BE2C (cell line): Measurements from ENCODE around the gene P2RY13.

ENCODE experiments used
- DNase-seq: peaks from one replicate; pipeline ENCODE4 v3.0.0-alpha.2; 2020
- H3K27me3 ChIP-seq: fragments of 250-450 bp; sonication (Bioruptor Pico); 2 replicates; pipeline ENCODE4 v1.5.1; 2020; ENCODE audit warnings: mild to moderate bottlenecking
- H3K36me3 ChIP-seq: fragments of 250-450 bp; sonication (Bioruptor Pico); 2 replicates; pipeline ENCODE4 v1.5.1; 2020; ENCODE audit warnings: mild to moderate bottlenecking
- H3K4me1 ChIP-seq: fragments of 250-450 bp; sonication (Bioruptor Pico); 2 replicates; pipeline ENCODE4 v1.5.1; 2020
- H3K4me3 ChIP-seq: 2 replicates; pipeline ENCODE4 v1.5.1; 2011; ENCODE audit warnings: low read depth, low read length
- H3K9me3 ChIP-seq: fragments of 250-450 bp; sonication (Bioruptor Pico); 2 replicates; pipeline ENCODE4 v1.5.1; 2020
- TF ChIP-seq, protein P1 (sequence below): IDR thresholded peaks from 2 replicates; pipeline ENCODE4 v1.5.1; 2012; ENCODE audit warnings: mild to moderate bottlenecking, low read depth, low read length

The P2RY13 gene

DNA sequence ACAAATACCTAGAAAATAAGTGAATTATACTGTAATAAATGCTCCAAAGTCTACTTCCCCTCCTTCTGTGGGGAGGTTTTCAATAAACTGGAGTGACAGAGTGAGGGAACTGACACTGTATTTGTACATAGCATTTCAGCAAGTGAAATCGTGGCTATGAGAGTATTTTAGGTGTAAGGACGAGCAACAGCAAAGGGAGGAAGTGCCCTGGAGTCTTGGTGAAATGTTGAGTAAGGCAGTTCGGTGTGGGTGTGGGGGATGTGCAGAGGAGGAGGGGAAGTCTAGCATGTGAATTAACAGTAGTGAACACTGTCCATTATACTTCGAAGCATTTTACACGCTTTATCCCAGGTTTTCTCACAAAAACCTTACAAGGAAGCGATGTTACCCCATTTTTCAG, 18.1 kb upstream of the P2RY13 start:
- Histone ChIP-seq H3K9me3 (no peaks in the 10 kb centered on the region), H3K27me3 (no peaks in the 10 kb centered on the region), H3K36me3 (peaks cover 2% of the 10 kb centered on the region; the same call in 1 of the 2 replicates), H3K4me1 (no peaks in the 10 kb centered on the region), H3K4me3 (no peak overlapping the region)
- no peak for DNase-seq
- TF ChIP-seq, protein P1, sequence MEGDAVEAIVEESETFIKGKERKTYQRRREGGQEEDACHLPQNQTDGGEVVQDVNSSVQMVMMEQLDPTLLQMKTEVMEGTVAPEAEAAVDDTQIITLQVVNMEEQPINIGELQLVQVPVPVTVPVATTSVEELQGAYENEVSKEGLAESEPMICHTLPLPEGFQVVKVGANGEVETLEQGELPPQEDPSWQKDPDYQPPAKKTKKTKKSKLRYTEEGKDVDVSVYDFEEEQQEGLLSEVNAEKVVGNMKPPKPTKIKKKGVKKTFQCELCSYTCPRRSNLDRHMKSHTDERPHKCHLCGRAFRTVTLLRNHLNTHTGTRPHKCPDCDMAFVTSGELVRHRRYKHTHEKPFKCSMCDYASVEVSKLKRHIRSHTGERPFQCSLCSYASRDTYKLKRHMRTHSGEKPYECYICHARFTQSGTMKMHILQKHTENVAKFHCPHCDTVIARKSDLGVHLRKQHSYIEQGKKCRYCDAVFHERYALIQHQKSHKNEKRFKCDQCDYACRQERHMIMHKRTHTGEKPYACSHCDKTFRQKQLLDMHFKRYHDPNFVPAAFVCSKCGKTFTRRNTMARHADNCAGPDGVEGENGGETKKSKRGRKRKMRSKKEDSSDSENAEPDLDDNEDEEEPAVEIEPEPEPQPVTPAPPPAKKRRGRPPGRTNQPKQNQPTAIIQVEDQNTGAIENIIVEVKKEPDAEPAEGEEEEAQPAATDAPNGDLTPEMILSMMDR, result no peak

DNA sequence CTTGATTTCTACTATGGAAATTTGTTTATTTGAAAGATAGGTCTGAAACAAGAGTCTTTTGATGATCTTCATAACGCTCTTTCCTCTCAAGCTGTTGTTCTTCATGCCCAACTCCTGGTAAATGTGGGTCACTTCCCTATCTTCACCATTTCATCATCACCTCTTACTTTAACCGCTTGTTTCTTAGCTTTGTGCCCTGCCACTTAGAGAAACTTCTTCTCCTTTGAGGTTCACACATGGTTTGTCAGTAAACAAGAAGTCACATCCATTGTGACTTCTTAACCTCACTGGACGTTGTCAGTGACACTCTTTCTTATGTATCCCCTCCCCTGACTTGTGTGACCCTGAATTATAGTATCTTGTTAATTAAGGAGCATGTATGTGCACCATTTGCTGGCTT, 16.9 kb upstream of the P2RY13 start:
- no peak for DNase-seq
- no peaks in the 10 kb centered on the region for H3K9me3 ChIP-seq
- H3K36me3 ChIP-seq, result peaks cover 2% of the 10 kb centered on the region; the same call in 1 of the 2 replicates
- H3K27me3 ChIP-seq, result no peaks in the 10 kb centered on the region
- H3K4me3 ChIP-seq, result no peak overlapping the region
- TF ChIP-seq, protein P1, result no peak
- no peaks in the 10 kb centered on the region for H3K4me1 ChIP-seq

DNA sequence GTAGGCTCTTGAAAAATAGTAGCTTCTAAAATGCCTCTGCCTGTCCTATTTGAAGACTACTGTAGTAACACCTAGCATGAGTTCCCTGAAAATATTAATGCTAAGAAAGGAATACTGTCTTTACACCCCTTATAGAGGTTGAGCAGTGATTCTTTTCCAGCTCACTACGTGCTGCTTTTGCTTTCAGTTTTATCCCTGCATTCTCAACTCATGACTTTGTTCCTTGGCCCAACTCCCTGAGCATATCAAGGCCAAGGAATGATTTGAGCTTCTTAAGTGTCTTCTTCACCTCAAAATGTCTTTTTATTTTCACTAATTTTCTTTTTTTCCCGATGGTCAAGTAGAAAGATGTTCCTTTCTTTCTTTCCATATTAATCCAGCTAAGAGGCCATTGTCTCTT, 16.5 kb upstream of the P2RY13 start:
- TF ChIP-seq, protein P1, result no peak
- no peak overlapping the region for H3K4me3 ChIP-seq
- DNase-seq, result no peak
- H3K4me1 ChIP-seq, result peaks cover 2% of the 10 kb centered on the region
- H3K36me3 ChIP-seq, result no peaks in the 10 kb centered on the region
- H3K9me3 ChIP-seq, result no peaks in the 10 kb centered on the region
- no peaks in the 10 kb centered on the region for H3K27me3 ChIP-seq

DNA sequence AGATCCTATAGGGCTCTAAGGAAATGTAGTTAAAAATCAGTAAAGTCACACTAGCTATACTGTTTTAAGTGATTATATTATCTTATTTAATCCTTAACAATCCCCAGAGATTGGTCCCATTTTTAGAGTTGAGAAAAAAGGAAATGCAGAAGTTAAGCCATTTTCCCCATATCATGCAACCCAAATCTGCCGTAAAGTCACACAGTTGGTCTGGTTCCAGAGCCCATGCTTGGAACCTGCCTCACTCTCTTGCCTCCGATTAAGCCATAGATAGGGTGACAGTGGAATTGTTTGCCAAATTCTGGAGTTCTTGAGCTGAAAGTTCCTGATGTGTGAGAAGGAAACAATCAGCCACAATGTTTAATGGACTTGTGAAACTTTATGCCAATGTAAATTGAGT, 2.3 kb upstream of the P2RY13 start:
- Histone ChIP-seq H3K27me3 (no peaks in the 10 kb centered on the region), H3K9me3 (no peaks in the 10 kb centered on the region), H3K4me3 (no peak overlapping the region), H3K36me3 (no peaks in the 10 kb centered on the region), H3K4me1 (no peaks in the 10 kb centered on the region)
- TF ChIP-seq, protein P1, result no peak
- no peak for DNase-seq

DNA sequence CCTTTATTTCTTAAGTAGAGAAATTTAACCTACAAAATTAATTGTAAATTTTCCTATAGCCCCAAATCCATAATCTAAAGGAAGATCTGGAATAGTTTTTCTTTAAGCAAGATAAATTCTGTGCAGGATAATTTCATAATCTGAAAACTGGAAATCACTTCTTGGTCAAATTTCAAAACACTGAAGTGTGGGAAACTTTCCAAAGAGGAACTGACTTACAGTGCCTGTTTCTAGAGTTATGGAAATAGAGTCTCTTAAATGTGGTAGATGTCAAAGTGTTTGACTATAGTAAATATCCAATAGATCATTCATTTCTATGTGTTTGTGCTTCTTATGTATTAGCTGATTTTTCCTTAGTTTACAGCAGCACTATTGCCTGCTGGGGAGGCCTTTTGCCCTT, 1.6 kb upstream of the P2RY13 start:
- DNase-seq, result no peak
- Histone ChIP-seq H3K4me3 (no peak overlapping the region), H3K9me3 (no peaks in the 10 kb centered on the region), H3K4me1 (no peaks in the 10 kb centered on the region), H3K36me3 (no peaks in the 10 kb centered on the region), H3K27me3 (no peaks in the 10 kb centered on the region)
- TF ChIP-seq, protein P1, result no peak

DNA sequence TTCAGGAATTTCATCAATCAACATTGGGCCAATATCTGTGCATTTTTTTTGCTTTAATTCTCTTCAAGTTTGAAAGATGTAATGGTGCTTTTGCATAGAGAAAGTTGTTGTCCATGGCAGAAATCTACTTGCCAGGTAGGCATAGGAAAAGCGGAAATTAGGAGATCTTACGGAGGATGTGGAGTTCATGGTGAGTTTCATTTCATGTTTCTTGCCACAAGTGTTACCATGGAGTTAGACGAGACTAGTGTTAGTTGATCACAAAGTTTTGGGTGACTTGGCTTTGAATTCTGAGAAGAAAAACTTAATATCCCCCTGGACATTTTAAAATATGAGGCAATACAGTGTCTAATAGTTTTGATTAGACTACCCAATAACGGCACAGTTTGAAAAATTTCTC, 1.0 kb upstream of the P2RY13 start:
- no peaks in the 10 kb centered on the region for H3K4me1 ChIP-seq
- DNase-seq, result no peak
- no peaks in the 10 kb centered on the region for H3K9me3 ChIP-seq
- H3K36me3 ChIP-seq, result no peaks in the 10 kb centered on the region
- TF ChIP-seq, protein P1, result no peak
- H3K4me3 ChIP-seq, result no peak overlapping the region
- no peaks in the 10 kb centered on the region for H3K27me3 ChIP-seq
